HK-2 (cell line): ENCODE results near the gene CDX1.

Experiments
- DNase-seq: peaks from one replicate; pipeline ENCODE4 v3.0.0-alpha.2; 2018; ENCODE audit not compliant: unreplicated experiment

Gene CDX1

DNA sequence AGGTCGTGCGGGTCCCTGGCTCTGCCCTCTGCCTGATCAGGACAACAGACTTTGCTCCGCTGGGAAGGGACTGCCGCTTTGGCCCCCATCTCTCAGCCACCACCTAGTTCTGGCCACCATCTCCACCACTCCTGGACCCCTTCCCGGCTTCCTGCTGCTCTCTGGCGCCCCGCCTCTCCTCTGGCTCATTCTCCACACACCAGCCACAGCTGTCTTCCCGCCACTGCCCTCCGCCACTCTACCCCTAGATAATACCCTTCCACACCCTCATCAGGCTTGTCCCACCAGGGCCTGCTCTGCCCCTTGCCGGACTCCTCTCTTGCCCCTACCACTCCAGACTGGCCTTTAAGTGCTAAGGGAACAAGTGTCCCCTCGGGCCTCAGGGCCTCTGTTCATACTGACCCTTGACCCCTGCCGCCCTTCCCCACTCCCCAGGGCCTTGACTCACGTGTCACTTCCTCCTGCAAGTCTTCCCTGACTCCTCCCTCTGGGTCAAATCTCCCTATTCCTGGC lies 3.0 kb upstream of the CDX1 start:
- no peak for DNase-seq

DNA sequence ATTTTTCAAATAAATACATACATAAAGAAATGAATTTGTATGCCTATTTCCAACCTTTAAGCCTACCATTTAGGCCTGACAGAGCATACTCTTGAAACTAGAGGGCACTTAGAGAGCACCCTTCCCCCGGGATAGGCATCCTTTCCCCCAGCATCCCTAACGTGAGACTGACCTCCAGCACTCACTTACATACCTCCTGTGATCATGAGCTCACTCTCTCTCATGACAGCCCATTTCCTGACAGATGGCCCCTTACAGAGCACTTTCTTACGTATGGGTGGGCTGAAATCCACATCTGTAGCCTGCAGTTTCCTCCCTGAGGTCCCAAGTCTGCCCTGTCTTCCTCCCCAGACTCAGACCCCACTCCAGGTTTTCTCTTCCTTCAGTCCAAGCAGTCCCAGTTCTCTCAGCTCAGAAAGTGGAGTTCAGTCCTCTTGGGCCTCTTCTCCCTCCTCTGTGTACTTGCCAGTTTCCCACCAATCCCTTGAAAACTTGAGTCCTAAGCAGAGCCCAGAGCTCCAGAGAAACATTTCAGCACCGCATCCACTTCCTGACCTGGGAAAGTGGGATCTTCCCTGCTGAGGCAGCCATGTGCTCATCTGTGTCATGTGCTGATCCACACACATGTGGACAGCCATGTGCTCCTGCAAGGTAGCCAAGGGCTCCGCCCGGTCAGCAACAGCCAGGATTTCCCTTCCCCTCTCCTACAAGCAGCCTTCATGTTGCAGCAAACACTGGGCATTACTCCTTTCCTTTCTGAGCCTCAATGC lies 2.2 kb upstream of the CDX1 start:
- DNase-seq = no peak

DNA sequence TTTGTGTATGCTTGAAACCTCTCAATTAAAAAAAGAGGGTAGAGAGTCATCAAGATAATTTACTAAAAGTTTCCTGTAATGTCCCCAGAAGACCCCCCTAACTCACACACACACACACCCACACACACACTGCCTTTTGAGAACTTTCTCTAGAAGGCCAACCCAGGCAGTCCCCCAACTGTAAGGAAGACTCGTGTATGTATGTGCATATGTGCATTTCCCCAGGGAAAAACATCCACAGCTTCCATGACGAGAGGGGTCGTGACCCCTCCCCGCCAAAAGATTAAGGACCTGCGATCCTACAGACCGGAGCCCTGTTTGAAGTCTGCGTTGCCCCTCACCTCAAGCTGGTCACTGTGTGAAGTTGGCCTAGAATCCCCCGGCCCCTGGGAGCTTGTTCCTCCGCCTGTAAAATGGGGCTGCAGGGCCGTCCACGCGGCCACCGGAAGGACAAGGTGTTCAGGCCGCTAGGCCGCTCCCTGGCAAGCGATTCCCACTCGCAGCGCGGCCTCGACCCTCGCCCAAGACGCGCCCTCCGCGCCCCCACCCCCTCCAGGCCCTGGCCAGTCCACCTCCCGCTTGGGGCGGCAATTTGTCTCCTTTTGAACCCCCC lies 435 bp upstream of the CDX1 start:
- no peak for DNase-seq

DNA sequence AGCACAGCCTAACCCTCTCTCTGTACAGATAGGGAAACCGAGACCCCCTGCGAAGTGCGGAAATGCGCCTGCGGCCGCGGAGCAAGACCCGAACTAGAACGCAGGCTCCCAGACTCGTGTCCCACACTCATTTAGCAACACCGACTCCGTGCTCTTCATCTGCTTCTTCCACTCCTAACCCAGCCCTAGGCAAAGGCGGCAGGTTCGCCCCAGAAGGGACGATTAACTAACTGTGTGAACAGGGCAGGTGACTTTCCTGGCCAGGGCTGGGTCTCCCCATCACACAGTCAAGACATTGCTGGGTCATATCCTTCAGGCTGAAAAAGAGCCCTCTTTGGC lies 903 bp downstream of the CDX1 start:
- DNase-seq = no peak

DNA sequence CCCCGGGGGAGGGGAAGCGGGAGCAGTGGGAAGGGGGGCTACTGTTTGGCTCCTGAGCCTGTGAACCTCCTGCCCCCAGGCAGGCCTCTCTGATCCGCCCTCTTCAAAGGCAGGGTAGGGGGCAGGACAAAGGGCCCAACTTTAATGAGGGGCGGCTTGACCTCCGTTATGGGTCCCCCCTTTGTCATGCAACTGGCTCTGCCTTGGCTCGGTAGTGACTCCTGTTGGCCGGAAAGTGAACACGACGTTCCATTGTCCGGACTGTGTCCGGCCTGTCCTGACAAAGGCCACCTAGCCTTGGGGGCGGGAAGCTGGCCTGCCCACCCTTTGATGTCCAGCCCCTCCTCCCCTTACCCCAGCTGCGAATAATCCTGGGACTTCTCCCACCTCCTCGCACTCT lies 1.3 kb downstream of the CDX1 start:
- DNase-seq = no peak

DNA sequence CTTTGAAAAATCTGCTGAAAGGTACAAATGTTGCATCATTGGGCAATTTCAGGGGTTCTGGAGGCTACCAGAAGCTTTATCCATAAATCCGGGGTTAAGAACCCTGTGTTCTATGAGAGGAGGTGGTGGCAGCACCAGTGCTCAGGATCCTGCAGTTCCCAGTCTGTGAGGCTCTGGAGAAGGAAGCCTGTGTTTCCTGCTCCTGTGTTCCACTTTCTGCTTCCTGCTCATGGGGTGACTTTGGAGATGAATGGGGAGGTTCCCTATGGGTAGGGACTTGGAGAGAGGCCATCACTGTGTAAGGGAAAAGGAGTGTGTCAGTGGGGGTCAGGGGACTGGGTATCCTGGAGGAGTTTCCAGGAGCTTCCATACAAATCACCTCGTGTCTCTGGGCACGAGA lies 2.3 kb downstream of the CDX1 start:
- DNase-seq = no peak

DNA sequence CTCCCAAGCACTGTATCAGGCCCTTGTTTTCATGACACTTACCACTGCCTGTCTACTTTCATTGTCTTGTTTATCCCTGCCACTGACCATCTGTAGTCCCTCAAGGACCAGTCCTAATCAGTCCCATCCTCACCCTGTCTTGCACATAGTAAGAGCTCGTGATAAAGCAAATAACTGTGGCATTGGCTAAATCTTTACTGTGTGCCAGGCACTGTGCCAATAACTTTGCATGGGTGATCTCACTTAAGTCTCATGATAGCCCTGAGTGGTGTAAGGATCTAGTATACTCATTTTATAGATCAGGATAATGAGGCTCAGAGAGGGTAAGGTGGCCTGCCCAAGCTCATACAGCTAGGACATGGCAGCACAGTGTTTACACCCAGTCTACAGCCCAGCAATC lies 5.6 kb downstream of the CDX1 start:
- no peak for DNase-seq

DNA sequence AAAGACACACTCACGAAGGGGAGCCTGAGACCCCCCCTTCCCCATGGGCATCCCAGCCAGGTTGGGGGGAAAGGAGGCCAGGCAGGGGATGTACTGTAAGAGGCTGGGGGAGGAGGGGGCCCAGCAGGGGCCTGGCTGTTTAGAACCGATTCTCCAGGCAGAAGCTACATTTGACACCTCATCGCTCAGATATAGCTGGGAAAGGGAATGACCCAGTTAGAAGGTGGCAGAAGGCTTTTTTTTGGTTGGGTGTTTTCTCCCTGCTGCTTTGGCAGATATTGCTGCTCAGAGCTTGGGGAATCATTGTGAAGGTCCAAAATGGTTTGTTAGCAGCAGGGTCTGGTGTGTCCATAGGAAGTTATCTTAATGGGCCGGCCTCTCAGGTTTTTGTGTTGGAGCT lies 6.0 kb downstream of the CDX1 start:
- DNase-seq = no peak

DNA sequence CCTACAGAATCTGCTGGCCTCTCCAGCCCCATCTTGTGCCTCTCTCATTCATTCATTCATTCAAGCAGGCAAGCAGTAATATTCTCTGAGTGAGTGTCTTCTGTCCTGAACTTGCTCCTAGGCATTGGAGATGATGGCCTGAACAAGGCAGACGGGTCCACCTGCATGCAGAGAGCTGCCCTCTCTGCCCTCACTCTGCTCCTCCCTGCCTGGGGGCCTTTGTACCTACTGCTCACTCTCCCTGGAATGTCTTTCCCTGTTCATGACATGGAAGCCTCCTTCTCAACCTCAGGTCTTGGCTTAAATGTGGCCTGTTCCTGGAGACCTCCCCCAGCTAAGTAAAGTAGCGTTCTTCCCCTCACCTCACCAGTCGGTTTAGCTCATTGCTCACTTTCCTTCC lies 6.6 kb downstream of the CDX1 start:
- DNase-seq = no peak

DNA sequence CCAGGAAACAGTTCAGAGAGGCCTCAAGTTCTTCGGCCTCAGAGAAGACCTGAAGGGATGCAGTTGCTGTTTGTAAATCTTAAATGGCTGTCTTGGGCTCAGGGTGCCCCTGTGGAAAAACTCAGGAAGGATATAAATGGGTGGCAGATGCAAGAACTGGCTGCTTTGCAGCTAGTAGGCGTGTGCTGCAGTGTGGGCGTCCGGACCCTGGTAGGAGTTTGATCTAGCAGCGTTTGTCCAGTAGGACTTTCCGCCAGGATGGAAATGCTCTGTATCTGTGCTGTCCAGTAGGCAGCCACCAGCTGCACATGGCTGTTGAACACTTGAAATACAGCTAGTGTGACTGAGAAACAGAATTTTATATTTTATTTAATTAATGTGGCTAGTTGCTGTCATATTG lies 7.7 kb downstream of the CDX1 start:
- DNase-seq = no peak

DNA sequence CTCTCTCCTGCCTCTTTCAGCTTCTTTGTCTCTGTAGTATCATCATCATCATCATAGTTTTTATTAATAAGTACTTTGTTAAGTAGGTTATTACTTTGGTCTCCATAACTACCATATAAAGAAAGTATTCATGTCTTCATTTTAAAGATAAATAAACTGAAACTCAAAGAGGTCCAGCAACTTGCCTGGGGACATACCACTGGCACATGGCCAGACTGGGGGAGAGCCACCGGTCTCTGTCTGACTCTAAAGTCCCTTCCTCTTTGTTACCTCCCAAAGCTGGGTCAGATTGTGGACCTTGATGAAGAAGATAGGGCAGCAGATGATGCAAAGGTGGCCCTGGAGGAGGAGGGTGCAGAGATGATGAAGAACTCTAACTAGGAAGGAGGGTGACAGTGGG lies 8.5 kb downstream of the CDX1 start:
- no peak for DNase-seq

DNA sequence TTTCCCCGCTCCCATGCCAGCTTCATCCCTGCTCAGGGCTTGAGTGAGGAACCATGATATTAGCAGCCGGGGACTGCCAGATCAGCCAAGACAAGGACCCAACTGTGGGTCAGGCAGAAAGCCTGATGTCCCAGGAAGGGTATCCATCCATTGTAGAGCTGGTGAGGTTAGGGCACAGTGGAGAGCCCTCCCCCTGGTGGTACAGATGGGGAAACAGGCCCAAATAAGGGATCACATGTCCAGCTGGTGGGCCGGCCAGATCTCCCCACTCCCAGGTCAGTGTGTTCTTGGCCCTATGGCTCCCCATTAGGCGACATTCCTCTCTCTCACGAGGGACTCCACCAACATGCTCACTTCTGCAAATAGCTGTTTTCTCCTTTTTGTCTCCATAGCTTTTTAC lies 9.0 kb downstream of the CDX1 start:
- DNase-seq = peak; percentile 7

DNA sequence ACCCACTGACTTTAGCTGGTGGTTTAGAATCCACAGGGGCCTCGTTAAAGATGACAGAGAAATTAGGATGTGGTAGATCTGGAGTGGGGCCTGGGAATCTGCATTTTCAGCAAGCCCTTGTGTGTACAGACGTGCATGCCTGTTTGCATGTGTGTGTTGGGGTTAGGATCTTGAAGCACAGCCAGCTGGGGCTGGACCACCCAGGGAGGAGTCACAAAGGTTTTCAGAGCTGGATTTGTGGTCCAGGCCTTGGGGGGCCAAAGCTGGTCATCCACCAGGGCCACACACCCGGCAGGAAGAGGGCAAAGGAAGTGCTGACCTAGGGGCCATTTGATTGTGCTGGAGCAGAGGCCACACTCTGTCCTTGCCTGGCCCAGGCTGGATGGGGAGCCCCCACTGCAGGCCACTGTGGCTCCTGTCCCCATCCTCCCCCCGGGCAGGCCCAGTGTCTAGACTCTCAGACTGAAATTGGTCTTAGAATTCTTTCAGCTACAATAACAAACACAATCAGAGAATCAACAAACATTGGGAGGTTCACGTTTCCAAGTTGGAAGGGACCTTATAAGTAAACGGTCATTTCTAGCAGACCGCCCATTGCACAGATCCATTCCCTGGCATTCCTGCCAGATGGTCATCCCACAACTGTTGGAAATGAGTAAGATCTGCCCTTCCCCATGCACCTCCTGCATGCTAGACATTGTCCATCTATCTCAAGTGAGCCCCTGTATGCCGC lies 10.3 kb downstream of the CDX1 start:
- DNase-seq = no peak

DNA sequence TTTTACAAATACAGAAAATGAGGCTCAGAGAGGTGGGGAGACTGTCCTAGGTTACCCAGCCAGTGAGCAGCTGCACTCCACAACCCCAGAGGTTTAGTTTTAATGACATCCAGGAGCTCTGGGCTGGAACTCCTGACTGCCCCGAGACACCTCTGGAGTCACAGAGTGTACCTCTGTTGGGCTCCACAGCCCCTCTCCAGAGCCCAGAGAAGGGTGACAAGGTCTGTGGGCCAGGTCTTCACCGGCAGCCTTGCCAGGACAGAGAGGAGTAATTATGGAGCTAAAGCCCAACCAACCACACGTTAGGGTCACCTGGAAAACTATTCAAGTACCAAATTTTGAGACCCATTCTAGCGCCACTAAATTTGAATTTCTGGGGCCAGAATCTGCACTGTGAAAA lies 11.1 kb downstream of the CDX1 start:
- DNase-seq = no peak

DNA sequence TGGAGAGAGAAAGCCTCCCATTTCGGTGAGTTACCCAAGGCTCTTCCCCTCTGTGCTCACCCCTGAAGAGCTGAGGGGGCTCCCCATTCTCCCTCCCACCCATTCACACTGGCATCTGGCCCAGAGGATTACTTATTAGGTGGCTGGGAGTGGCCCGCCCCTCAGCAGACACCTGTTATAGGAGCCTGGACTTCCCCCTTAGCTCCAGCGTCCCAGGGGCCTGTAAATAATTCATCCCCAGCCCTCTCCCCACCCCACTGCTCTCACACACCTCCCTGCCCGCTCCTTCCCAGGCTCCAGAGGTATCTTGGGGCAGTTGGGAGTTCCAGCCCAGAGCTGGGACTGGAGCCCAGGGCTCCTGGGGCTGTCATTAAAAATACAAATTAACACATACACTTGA lies 11.7 kb downstream of the CDX1 start:
- no peak for DNase-seq

DNA sequence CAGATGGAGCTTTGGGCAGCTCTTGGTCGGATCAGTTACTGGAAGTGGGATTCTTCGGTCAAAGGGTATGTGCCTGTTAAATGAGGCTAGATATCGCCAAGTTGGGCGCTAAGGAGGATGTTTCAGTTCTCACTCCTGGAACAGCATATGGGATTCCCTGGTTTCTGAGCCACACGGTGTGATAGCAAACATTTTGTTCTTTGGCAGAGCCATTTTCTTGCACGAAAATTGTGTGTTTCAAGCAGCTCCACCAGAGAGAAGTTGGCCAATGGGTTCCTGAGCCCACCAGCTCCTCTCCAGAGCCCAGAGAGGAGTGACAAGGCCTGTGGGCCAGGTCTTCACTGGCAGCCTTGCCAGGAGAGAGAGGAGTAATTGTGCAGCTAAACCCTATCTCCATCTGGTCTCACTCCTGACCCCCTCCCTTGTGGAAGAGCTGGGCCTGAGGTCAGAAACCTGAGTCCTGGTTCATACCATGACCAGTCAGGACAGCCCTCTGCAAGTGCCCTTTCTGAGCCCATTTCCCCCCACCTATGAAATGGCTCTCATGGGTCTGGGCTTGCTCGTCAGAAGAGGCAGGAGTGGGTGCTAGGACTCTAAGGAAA lies 12.5 kb downstream of the CDX1 start:
- no peak for DNase-seq

DNA sequence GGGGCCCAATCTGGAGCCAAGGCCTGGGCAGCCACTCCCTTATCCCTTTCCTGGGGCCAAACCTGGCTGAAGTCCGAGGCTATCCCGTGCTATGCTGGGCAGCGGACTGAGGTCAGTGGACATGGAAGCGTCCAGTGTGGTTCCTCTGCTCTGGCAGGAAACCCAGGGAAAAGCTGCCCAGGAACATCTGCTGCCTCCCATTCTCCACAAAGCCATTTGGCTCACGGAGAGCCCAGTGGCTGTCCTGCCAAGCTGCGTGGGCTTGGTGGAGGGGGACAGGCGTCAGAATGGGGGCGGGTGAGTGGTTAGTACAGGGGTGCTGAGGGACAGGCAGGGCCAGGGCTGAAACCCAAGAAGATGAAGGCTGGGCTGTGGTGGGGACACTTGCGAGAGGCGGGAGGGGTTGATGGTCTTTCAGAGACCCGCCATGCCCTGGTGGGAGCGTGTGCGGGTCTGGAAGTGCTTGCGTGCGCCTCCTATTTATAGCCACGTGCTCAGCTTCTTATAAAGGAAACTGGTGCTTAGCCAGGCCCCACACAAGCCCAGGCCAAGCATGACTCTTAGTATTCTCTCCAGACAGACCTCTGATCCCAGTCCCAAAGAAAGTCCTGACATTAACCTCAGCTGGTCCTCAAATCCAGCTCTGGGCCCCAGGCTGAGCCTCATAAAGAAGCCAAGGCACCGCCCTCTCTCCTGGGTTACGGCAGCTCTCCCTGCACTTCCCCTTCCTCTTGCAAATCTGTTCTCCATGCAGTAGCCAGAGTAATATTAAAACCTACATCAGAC lies 13.9 kb downstream of the CDX1 start:
- DNase-seq = no peak

DNA sequence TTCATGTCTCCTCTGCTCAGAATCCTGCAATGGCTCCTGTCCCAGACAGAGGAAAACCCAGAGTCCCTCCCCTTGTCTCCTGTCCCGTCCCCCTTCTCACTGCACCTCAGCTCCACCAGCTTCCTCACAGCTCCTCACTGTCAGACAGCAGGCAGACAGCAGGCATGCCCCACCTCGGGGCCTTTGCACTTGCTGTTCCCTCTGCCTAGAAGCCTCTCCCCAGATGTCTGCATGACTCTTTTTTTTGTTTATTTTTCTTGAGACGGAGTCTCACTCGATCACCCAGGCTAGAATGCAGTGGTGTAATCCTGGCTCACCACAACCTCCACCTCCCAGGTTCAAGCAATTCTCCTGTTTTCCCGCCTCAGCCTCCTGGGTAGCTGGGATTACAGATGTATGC lies 14.4 kb downstream of the CDX1 start:
- no peak for DNase-seq

DNA sequence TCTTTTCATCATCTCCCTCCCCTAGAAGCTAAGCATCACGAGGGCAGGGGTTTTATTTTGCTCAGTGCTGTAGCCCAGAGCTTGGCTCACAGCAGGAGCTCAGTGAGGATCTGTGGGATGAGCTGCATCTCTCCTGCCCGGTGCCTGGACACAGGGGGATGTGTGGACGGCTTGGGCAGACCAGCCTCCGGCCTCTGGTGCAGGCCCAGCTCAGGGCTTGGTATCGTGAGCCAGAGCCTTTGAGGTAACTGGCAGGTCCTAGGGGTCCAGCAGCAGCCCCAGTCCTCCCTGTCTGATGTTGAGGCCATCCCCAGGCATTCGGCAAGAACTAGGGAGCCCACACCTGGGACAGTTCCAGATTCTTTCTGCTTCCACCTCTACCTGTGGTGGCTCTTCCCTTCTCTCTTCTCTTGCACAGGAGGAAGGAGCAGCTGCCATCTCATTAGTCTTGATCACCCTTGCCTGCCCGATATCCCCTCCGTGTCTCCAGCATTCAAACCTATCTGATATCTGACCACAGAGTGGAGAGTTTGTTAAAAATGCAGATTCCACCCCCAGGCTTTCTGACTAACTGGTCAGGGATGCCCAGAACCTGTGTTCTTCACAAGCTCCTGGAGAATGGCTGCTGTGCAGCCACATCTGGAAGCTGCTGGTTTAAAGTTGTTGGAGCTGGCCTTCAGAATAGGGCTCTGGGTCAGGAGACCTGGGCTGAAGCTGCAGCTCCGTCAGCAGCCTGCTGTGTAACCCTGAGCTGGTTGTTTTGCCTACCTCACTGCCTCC lies 15.4 kb downstream of the CDX1 start:
- DNase-seq = no peak

DNA sequence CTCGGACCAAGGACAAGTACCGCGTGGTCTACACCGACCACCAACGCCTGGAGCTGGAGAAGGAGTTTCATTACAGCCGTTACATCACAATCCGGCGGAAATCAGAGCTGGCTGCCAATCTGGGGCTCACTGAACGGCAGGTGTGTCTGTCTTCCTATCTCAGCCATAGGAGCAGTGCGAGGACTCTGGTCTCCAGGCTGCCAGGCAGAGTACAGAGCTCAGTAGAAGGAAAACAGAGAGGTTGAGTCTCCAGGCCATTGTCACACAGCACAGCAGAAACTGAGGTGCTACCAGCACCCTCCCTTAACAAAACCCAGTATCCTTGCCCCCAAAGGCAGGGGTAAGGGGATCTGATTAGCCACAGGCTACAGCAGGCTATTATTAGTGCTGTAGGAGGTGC lies 16.2 kb downstream of the CDX1 start:
- DNase-seq = no peak

DNA sequence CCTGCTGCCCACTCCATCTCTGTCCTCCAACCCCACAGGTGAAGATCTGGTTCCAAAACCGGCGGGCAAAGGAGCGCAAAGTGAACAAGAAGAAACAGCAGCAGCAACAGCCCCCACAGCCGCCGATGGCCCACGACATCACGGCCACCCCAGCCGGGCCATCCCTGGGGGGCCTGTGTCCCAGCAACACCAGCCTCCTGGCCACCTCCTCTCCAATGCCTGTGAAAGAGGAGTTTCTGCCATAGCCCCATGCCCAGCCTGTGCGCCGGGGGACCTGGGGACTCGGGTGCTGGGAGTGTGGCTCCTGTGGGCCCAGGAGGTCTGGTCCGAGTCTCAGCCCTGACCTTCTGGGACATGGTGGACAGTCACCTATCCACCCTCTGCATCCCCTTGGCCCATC lies 16.9 kb downstream of the CDX1 start:
- DNase-seq = no peak
